H54 (cell line): Measurements from ENCODE around the gene UQCC3.
A peak's percentile ranks its signal among the peaks of the same experiment; 100 is the strongest.

Source experiments
- DNase-seq: peaks from one replicate; pipeline ENCODE4 v3.0.0; 2011; ENCODE audit warnings: low spot score, mixed read lengths; ENCODE audit not compliant: insufficient read length
- FAIRE-seq: peaks from 3 replicates; lab custom pipeline; 2011; peaks lifted over from hg19 to GRCh38; lab: Jason Lieb, UNC
- POLR2A ChIP-seq: IDR thresholded peaks from 2 replicates; pipeline ENCODE4 v1.6.1; 2011; ENCODE audit warnings: low read depth, mild to moderate bottlenecking, low read length

The UQCC3 gene

DNA sequence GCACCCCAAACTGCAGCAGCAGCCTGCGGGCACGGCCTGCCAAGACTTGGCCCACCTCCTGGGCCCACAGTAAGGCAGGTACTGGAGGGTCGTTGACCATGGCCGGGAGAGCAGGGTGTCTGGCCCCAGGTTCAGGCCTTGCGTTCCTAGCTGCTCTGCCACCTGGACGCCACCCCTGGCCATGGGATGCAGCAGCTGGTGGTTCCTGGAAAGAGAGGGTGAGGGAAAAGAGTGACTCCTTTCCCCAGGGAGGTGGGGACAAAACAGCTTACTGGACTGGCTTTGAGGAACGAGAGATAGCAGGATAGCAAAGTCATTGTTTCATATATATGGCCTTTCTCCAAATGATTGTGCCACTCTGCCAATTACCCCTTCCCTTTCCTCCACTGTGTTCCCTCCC lies 33.9 kb downstream of the UQCC3 start:
- no peak for TF ChIP-seq POLR2A
- DNase-seq (no peak), FAIRE-seq (no peak)

DNA sequence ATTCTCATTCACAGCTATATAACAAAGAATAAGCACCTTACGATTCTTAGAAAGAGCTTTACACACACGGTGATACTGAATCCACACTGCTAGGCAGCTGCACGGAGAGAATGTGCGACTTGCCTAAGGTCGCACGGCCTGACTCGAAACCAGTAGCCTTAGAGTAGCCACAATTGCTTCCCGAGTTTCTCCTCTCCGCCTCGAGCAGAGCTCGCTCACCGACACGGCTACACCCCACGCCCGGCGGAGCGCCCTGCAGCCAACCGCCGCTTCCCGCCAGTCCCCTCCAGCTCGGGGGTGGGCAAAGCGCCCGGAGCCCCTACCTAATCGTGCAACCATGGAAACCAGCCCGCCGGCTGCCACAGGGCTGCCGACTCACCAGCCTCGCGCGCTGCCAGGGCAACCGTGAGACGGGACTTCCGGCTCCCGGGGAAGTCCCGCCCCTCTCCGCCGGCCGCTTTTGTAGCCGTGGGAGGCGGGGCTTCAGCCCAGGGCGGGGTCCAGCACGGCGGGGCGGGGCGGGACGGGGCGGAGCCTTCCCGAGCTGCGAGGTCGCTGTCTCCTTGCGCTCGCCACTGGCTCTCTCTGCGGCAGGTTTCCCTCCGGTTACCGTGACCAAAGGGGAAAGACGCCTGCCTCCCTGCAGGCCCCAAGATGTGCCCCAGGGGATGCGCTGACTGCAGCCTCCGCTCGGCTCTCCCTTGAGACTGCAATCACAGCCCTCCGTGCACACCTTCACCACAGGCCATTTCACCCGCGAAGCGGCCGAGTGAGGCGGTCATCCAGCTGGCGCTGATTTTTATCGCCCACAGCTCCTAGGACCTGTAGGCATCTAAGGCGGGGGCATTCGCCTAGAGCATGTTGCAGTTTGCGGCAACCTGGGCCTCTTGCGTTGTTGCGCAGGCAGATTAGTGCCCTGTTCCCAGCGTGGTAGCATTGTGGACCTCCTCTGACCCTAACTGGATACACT lies 34.7 kb downstream of the UQCC3 start:
- peak; percentile 67; the same call in 1 of the 2 replicates for TF ChIP-seq POLR2A
- DNase-seq, result peak; percentile 90
- FAIRE-seq, result no peak

DNA sequence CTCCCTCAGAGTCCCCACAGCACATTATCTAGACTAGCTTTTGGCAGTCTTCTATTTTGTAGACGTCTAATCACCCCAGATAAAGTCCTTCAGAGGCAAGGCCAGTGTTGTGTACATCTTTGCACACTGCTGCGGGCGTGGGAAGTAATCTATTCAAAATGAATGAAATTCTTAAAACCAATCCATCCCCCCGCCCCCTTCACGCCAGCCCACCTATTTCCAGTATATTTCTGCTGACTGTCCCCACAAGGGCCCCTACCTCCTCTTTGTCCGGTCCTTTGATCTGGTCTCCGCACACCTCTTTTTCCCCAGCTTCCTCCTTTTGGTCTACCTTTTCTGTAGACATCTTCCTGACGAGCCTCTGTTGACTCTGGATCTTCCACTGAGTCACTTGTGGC lies 35.4 kb downstream of the UQCC3 start:
- DNase-seq, result no peak
- no peak for FAIRE-seq
- no peak for TF ChIP-seq POLR2A

GRCh38 chr11:62707277-62707861 lies 35.9 kb downstream of the UQCC3 start, which contains the start of the genes BSCL2 and GNG3:
Gene BSCL2 (minus strand): TSS chr11:62707424. CDS start chr11:62707195, 229 bp downstream.
Gene GNG3 (plus strand): TSS chr11:62707676. CDS start chr11:62708296, 620 bp downstream.
- FAIRE-seq (no peak), DNase-seq (no peak)
- TF ChIP-seq POLR2A, result no peak

DNA sequence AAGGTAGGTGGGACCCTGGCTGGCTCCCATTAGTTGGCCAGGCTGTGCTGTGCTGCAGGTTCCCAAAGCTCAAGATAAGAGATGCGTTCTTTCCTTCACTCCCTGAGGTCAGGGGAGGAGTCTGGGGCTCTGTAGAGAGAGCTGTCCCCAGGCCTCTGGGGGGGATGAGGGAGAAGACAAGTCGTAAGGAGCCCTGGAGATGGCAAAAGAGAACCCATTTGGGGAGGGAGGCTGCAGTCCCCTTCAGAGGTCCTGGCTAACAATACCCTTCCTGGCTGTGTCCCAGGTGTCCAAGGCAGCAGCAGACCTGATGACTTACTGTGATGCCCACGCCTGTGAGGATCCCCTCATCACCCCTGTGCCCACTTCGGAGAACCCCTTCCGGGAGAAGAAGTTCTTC lies 36.9 kb downstream of the UQCC3 start:
- DNase-seq (no peak), FAIRE-seq (no peak)
- TF ChIP-seq POLR2A, result no peak

DNA sequence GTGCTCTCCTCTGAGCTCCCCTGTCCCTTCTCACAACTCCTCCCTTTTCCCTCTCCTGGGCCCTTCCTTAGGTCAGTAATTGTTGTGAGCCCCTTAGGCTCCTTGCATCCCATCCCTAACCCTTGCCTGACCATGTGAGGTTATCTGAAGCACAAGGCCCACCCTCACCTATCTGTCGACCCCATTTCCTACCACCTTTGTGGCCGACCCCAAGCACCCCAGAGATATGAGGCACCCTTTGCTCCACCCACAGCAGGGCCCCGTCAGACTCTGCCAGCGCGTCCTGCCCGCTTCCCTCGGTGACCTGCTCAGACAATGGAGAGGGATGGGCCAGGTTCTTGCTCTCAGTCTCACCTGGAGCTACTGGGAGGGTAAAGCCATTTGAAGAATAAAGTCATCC lies 37.3 kb downstream of the UQCC3 start:
- DNase-seq, result no peak
- no peak for TF ChIP-seq POLR2A
- FAIRE-seq, result no peak

DNA sequence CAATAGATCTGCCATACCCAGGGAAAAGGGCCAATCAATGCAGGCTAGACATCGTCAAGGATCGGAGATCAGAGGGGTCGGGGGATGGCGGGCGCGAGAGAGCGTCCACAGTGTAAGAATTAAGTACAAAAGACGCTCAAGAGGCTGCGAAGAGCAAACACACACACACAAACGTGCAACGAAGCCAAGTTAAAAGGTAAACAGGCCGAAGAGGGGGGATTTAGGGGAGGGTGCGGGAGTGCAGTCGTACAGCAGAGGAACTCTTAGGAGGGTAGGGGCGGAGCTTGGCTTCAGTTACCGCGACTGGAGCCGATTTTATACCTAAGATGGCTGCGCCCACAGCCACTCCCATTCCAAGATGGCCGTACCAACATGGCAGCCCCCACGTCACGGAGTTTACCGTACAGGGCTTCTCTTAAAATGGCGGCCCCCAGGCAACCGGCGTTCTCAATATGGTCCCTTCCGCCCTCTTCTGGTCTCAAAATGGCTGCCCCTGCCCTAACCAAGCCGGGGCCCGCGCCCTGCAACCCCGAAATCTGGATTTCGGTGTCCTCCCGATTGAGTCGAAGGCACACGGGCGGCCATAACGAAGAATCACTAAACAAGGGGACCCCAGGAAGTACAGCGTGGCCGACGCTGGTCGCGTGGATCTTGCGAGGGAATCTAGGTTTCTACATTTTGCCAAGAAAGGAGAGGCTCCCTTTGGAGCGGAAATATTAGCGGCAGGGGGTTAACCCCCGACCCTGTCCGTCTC lies 38.0 kb downstream of the UQCC3 start:
- TF ChIP-seq POLR2A, result peak; percentile 33
- FAIRE-seq, result no peak
- no peak for DNase-seq

DNA sequence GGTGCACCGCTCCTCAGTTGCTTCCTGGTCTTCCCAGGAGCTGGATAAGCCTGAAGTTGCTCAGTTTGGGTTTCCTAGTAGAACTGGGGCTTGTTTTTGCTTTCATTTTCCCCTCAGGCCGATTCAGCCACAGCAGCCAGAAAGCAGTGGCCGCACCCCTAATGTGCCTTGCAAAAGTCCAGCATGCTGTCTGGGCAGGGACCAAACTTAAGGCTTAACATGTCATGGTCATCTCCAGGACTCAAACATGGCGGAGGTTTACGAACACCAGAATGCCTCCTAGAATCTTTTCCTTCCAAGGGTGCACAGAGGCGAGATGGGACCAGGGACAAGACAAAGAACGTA lies 38.5 kb downstream of the UQCC3 start:
- FAIRE-seq (no peak), DNase-seq (no peak)
- no peak for TF ChIP-seq POLR2A

DNA sequence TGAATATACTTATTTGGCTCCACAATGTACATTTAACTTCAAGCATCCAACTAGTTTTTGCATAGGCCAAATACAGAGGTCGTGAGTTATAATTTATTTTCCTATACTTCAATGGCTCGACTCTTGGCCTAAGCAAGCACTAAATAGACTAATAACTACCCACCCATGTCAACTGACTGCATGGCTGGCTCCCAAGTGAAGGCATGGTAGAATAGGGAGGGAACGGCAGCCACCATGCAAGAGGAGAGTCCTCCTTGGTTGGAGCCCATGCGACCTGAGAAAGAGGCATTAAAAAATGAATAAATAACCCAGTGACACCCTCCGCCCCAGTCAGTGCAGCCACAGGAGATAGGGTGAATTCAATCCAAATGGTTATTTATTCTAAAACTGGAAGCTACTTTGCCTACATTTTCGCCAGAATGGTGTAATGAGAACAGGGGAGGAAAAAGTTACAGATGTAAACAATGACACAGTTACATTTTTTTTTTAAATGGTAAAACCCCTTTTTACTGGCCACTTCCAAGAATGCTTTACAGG lies 40.9 kb downstream of the UQCC3 start:
- DNase-seq, result no peak

DNA sequence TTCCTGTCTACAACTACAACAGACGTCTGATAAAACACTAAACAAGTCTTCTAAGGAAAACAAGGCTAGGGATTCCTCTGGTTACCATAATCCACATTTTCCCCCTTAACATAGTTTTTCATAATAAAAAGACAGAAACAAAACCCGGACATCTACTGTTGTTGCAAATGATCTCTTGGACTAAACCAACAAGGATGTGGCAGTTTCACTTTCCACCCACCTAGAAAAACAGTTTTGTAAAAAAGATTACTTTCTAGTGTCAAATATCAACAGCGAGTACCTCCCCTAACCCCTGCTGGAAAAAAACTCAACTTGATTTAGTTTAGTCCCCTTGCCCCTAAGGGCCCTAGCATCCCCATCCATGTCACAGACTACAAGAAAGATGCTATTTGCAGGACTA lies 41.4 kb downstream of the UQCC3 start:
- FAIRE-seq, result no peak
- no peak for TF ChIP-seq POLR2A
- no peak for DNase-seq

More for the DNA sequence above, 40.9 kb downstream of the UQCC3 start:
- no peak for TF ChIP-seq POLR2A
- no peak for FAIRE-seq

- FAIRE-seq, result no peak
- DNase-seq, result no peak
- TF ChIP-seq POLR2A, result no peak
These were observed 41.9 kb downstream of the UQCC3 start for GRCh38 chr11:62713343-62713742.

- DNase-seq, result no peak
These were observed 44.0 kb downstream of the UQCC3 start for GRCh38 chr11:62715150-62716130.

More at GRCh38 chr11:62715150-62716130, 44.0 kb downstream of the UQCC3 start:
- no peak for TF ChIP-seq POLR2A
- no peak for FAIRE-seq
